H1 (cell line): Measurements from ENCODE around the gene IFT43. TPM values are rescaled to one million over a fixed set of nuclear protein-coding genes. Genes with fewer than 3 reads are reported as not detected.

Source experiments
- CTCF ChIA-PET: fragments of 300-600 bp; sonication (Branson Sonifier 250); formaldehyde crosslinking; loops from one replicate; lab custom pipeline; 2021; ENCODE audit not compliant: partially characterized antibody; lab: Charles Lee
- POLR2A ChIA-PET: fragments of 300-600 bp; sonication (Branson Sonifier 250); formaldehyde crosslinking; loops from one replicate; lab custom pipeline; 2021; ENCODE audit warnings: inconsistent platforms; ENCODE audit not compliant: partially characterized antibody; lab: Charles Lee
- DNase-seq, 2 experiments: peaks; one replicate each; pipeline versions ENCODE4 v3.0.0 to v3.0.0-alpha.2; 2010 to 2022; ENCODE audit warnings: low spot score in 2 of 2, low read depth in 1 of 2, mixed read lengths in 1 of 2
- FAIRE-seq: peaks from 2 replicates; lab custom pipeline; 2011; peaks lifted over from hg19 to GRCh38; lab: Jason Lieb, UNC
- H2AFZ ChIP-seq: 2 replicates; pipeline ENCODE4 v1.8.1; 2012; ENCODE audit warnings: low read length, inconsistent platforms
- H2AK5ac ChIP-seq: 2 replicates; pipeline ENCODE4 v1.6.1; 2013; ENCODE audit warnings: low read depth, low read length
- H2BK120ac ChIP-seq: replicated peaks from 2 replicates; pipeline ENCODE3; 2013; ENCODE audit warnings: low read depth, low read length, inconsistent platforms
- H2BK12ac ChIP-seq: 2 replicates; pipeline ENCODE4 v1.6.1; 2013; ENCODE audit warnings: low read depth, low read length
- H2BK15ac ChIP-seq: 2 replicates; pipeline ENCODE4 v1.6.1; 2013; ENCODE audit warnings: low read length
- H2BK20ac ChIP-seq: 2 replicates; pipeline ENCODE4 v1.6.1; 2013; ENCODE audit warnings: low read length
- H2BK5ac ChIP-seq: 2 replicates; pipeline ENCODE4 v1.6.1; 2013; ENCODE audit warnings: low read depth, low read length
- H3K14ac ChIP-seq: 2 replicates; pipeline ENCODE4 v1.6.1; 2013; ENCODE audit warnings: inconsistent platforms; ENCODE audit not compliant: insufficient read length
- H3K18ac ChIP-seq: 2 replicates; pipeline ENCODE4 v1.6.1; 2013; ENCODE audit warnings: low read length; ENCODE audit errors: extremely low read depth
- H3K23ac ChIP-seq: 2 replicates; pipeline ENCODE4 v1.6.1; 2013; ENCODE audit warnings: inconsistent platforms; ENCODE audit not compliant: insufficient read length
- H3K23me2 ChIP-seq: 2 replicates; pipeline ENCODE4 v1.6.1; 2013; ENCODE audit warnings: low read depth, low read length
- H3K27ac ChIP-seq: 2 replicates; pipeline ENCODE4 v1.6.1; 2011; ENCODE audit warnings: low read depth, low read length, inconsistent platforms
- H3K27me3 ChIP-seq, 4 experiments: replicated peaks in 1 of 4; 1 replicate in 1 of 4; 2 replicates in 3 of 4; pipeline versions ENCODE4 v1.6.1 to v1.8.1; 2011 to 2013; ENCODE audit warnings: low read length in 3 of 4, mild to moderate bottlenecking in 3 of 4, inconsistent platforms in 2 of 4, mixed read lengths in 2 of 4, moderate library complexity in 1 of 4; ENCODE audit not compliant: control insufficient read depth in 3 of 4, insufficient read depth in 3 of 4; ENCODE audit errors: extremely low read depth in 1 of 4
- H3K36me3 ChIP-seq, 4 experiments: 2 replicates each; pipeline versions ENCODE4 v1.6.1 to v1.8.1; 2011 to 2013; ENCODE audit warnings: mild to moderate bottlenecking in 4 of 4, low read length in 3 of 4, moderate library complexity in 2 of 4, control low read depth in 1 of 4, inconsistent platforms in 1 of 4; ENCODE audit not compliant: insufficient read depth in 4 of 4, control insufficient read depth in 2 of 4
- H3K4ac ChIP-seq: replicated peaks from 2 replicates; pipeline ENCODE3; 2013; ENCODE audit warnings: low read length, low read depth, mixed read lengths, inconsistent platforms; ENCODE audit not compliant: insufficient read length
- H3K4me1 ChIP-seq, 4 experiments: replicated peaks in 1 of 4; 1 replicate in 1 of 4; 2 replicates in 3 of 4; pipeline versions ENCODE4 v1.6.1 to v1.8.1; 2011 to 2013; ENCODE audit warnings: low read length in 3 of 4, inconsistent platforms in 2 of 4, mixed read lengths in 1 of 4; ENCODE audit not compliant: insufficient read depth in 4 of 4, control insufficient read depth in 3 of 4
- H3K4me2 ChIP-seq, 2 experiments: 2 replicates each; pipeline versions ENCODE4 v1.6.1 to v1.8.1; 2011 to 2013; ENCODE audit warnings: low read depth in 2 of 2, low read length in 2 of 2, control low read depth in 1 of 2, inconsistent platforms in 1 of 2, mild to moderate bottlenecking in 1 of 2; ENCODE audit not compliant: insufficient read depth in 1 of 2
- H3K4me3 ChIP-seq, 4 experiments: fragments of 200-600, 300-600 bp in 1 of 4; sonication (generic), shearing (Covaris generic), sonication (Bioruptor Twin) in 1 of 4; 2 replicates each; pipeline versions ENCODE4 v1.5.1 to v1.8.1; 2011 to 2016; ENCODE audit warnings: low read length in 4 of 4, low read depth in 3 of 4, control low read depth in 2 of 4, inconsistent platforms in 2 of 4, mild to moderate bottlenecking in 2 of 4, mixed read lengths in 1 of 4, moderate library complexity in 1 of 4; ENCODE audit not compliant: insufficient read depth in 2 of 4; ENCODE audit errors: extremely low read depth in 1 of 4
- H3K56ac ChIP-seq: replicated peaks from 2 replicates; pipeline ENCODE3; 2013; ENCODE audit warnings: low read depth, mild to moderate bottlenecking, mixed read lengths, low read length, inconsistent platforms; ENCODE audit not compliant: insufficient read length
- H3K79me1 ChIP-seq: 2 replicates; pipeline ENCODE4 v1.6.1; 2013; ENCODE audit warnings: low read depth, low read length, control low read depth
- H3K79me2 ChIP-seq, 2 experiments: 2 replicates each; pipeline versions ENCODE4 v1.6.1 to v1.8.1; 2012 to 2013; ENCODE audit warnings: low read length in 2 of 2, mild to moderate bottlenecking in 2 of 2, inconsistent platforms in 1 of 2; ENCODE audit not compliant: insufficient read depth in 2 of 2, control insufficient read depth in 1 of 2
- H3K9ac ChIP-seq, 4 experiments: replicated peaks in 1 of 4; 1 replicate in 1 of 4; 2 replicates in 3 of 4; pipeline versions ENCODE4 v1.6.1 to v1.8.1; 2011 to 2013; ENCODE audit warnings: low read depth in 3 of 4, low read length in 3 of 4, control low read depth in 2 of 4, mild to moderate bottlenecking in 2 of 4, moderate library complexity in 2 of 4, inconsistent platforms in 1 of 4; ENCODE audit errors: extremely low read depth in 1 of 4
- H3K9me3 ChIP-seq, 2 experiments: 2 replicates each; pipeline versions ENCODE4 v1.6.1 to v1.8.1; 2012 to 2013; ENCODE audit warnings: mild to moderate bottlenecking in 2 of 2, moderate library complexity in 2 of 2, control low read depth in 1 of 2, inconsistent platforms in 1 of 2, low read depth in 1 of 2, low read length in 1 of 2, mixed read lengths in 1 of 2; ENCODE audit not compliant: insufficient read depth in 2 of 2
- H4K20me1 ChIP-seq, 2 experiments: replicated peaks in 1 of 2; 2 replicates each; pipeline versions ENCODE3 to v1.8.1; 2011 to 2013; ENCODE audit warnings: inconsistent platforms in 2 of 2, low read length in 2 of 2, mild to moderate bottlenecking in 1 of 2; ENCODE audit not compliant: insufficient read depth in 2 of 2, control insufficient read depth in 1 of 2
- H4K5ac ChIP-seq: 2 replicates; pipeline ENCODE4 v1.6.1; 2013; ENCODE audit warnings: low read length, low read depth, mixed read lengths, inconsistent platforms; ENCODE audit not compliant: insufficient read length
- H4K8ac ChIP-seq: 2 replicates; pipeline ENCODE4 v1.8.0; 2013; ENCODE audit warnings: mild to moderate bottlenecking, moderate library complexity, low read length, inconsistent platforms; ENCODE audit not compliant: insufficient read depth; ENCODE audit errors: extremely low read depth
- H4K91ac ChIP-seq: replicated peaks from 2 replicates; pipeline ENCODE3; 2013; ENCODE audit warnings: low read length, mixed read lengths, inconsistent platforms; ENCODE audit not compliant: insufficient read length
- ATF3 ChIP-seq: IDR thresholded peaks from 2 replicates; pipeline ENCODE4 v1.6.1; 2011; ENCODE audit warnings: low read depth, mild to moderate bottlenecking, low read length; ENCODE audit not compliant: insufficient read depth
- BCL11A ChIP-seq, 2 experiments: IDR thresholded peaks; one replicate each; pipeline ENCODE4 v1.6.1; 2011; ENCODE audit warnings: low read depth in 2 of 2, low read length in 2 of 2, mild to moderate bottlenecking in 2 of 2
- CHD1 ChIP-seq: IDR thresholded peaks from 2 replicates; pipeline ENCODE4 v1.6.1; 2012; ENCODE audit warnings: low read depth, low read length, improper control_type of control experiment
- CHD2 ChIP-seq: IDR thresholded peaks from 2 replicates; pipeline ENCODE4 v1.6.1; 2012; ENCODE audit warnings: low read length, improper control_type of control experiment
- CTCF ChIP-seq, 3 experiments: IDR thresholded peaks; 1 replicate in 2 of 3; 2 replicates in 1 of 3; pipeline versions ENCODE4 v1.5.1 to v1.6.1; 2011; ENCODE audit warnings: low read length in 3 of 3, mild to moderate bottlenecking in 3 of 3, inconsistent platforms in 2 of 3, low read depth in 1 of 3, moderate library complexity in 1 of 3; ENCODE audit not compliant: insufficient read depth in 1 of 3; ENCODE audit errors: control extremely low read depth in 1 of 3
- E2F6 ChIP-seq: IDR thresholded peaks from 2 replicates; pipeline ENCODE4 v1.6.1; 2012; ENCODE audit warnings: inconsistent platforms
- HDAC2 ChIP-seq, 2 experiments: fragments of 300-600 bp in 1 of 2; sonication (generic) in 1 of 2; IDR thresholded peaks; 2 replicates each; pipeline ENCODE4 v1.6.1; 2011 to 2012; ENCODE audit warnings: low read depth in 2 of 2, low read length in 2 of 2, mild to moderate bottlenecking in 2 of 2, moderate library complexity in 2 of 2, borderline replicate concordance in 1 of 2, inconsistent platforms in 1 of 2
- HDAC6 ChIP-seq: IDR thresholded peaks from one replicate; pipeline ENCODE4 v1.7.1; 2012; ENCODE audit warnings: low read depth, mild to moderate bottlenecking, inconsistent platforms, low read length, moderate library complexity
- RFX5 ChIP-seq: IDR thresholded peaks from 2 replicates; pipeline ENCODE4 v1.6.1; 2011; ENCODE audit warnings: low read depth, low read length, improper control_type of control experiment, borderline replicate concordance
- TAF1 ChIP-seq: IDR thresholded peaks from 2 replicates; pipeline ENCODE4 v1.6.1; 2011; ENCODE audit warnings: mild to moderate bottlenecking, low read depth, low read length
- WGBS, 2 experiments: shearing (Covaris generic) in 1 of 2; methylation state at CpG; one replicate each; pipeline versions ENCODE4 v1.1.6 to v1.1.7; 2013 to 2015; ENCODE audit warnings: low lambda C conversion rate in 2 of 2, mixed read lengths in 2 of 2, inconsistent platforms in 1 of 2, low coverage in 1 of 2, missing lambda C conversion rate in 1 of 2; ENCODE audit not compliant: insufficient replicate concordance in 2 of 2, insufficient coverage in 1 of 2, insufficient read length in 1 of 2; ENCODE audit errors: extremely low coverage in 1 of 2, missing lambda C conversion rate in 1 of 2; 5-methylcytosine and 5-hydroxymethylcytosine counted together
- polyA plus RNA-seq, 7 experiments: library from polyadenylated mRNA; depleted of rRNA in 3 of 7; stranded (reverse) in 5 of 7; unstranded in 2 of 7; fragments of >200 nt in 5 of 7; fragments of 200-250 nt in 2 of 7; gene quantifications; 1 replicate in 5 of 7; 2 replicates in 1 of 7; 4 replicates in 1 of 7; pipeline versions ENCODE4 v1.2.1 to v1.2.3, GENCODE V29; 2011 to 2013; ENCODE audit warnings: missing spikeins in 2 of 7, mixed read lengths in 2 of 7
- total RNA-seq: library from RNA; stranded (reverse); fragmentation: NEBNext Ultra II Directional; extraction: Animal tissue kit (Norgen Biotek cat#: 25700); gene quantifications from 2 replicates; pipeline ENCODE4 v1.2.1, GENCODE V29; 2021

The IFT43 gene
- total and polyA plus RNA-seq, 2 of the 8 experiments (the other 6 are each of a cell fraction or from before 2014, with no cell fraction given) = 17.0 to 20.8 TPM

- Histone ChIP-seq H3K23ac (no peak overlapping the region), H3K14ac (no peak overlapping the region), H2BK15ac (no peak overlapping the region), H3K27me3 (peaks cover 0 to 3% (median 0%) of the 10 kb centered on the region in 4 experiments; a peak in 2 of 7 replicates), H3K4me3 (no peak overlapping the region), H3K79me1 (no peaks in the 10 kb centered on the region), H3K56ac (no peak overlapping the region), H2BK20ac (no peak overlapping the region), H4K5ac (no peak overlapping the region), H2AFZ (no peak overlapping the region), H4K8ac (no peak overlapping the region), H3K9ac (no peak overlapping the region), H4K91ac (no peak overlapping the region), H3K23me2 (no peaks in the 10 kb centered on the region), H3K36me3 (no peaks in the 10 kb centered on the region), H2AK5ac (no peak overlapping the region), H2BK120ac (no peak overlapping the region), H3K27ac (no peak overlapping the region), H3K18ac (no peak overlapping the region; the same call in 1 of the 2 replicates), H3K9me3 (no peaks in the 10 kb centered on the region), H3K79me2 (no peaks in the 10 kb centered on the region), H3K4me2 (no peak overlapping the region), H2BK5ac (no peak overlapping the region), H4K20me1 (no peaks in the 10 kb centered on the region), H3K4ac (no peak overlapping the region), H2BK12ac (no peak overlapping the region), H3K4me1 (peaks cover 11 to 27% (median 18%) of the 10 kb centered on the region in 4 experiments)
- no peak for DNase-seq
- ChIA-PET POLR2A (interaction anchor here (0.6 kb wide), 1 partner anchor 153 kb away, joined by 3 read pairs; no protein-coding TSS in a partner anchor), CTCF (interaction anchor here (0.7 to 2.8 kb wide), 7 partner anchors 9 to 301 kb away, joined by 3 to 13 read pairs (median 5); no protein-coding TSS in a partner anchor)
- FAIRE-seq = no peak
- 83% methylated on average over 3 of the region's 3 CpGs; no CpG with 5 or more reads in 1 of the 2 experiments for WGBS, 2 experiments
- TF ChIP-seq CTCF (IDR thresholded peaks at IDR 0.05; ENCODE audit: control extremely low read depth in 1 of 3, insufficient read depth in 1 of 3, low read depth in 1 of 3, low read length in 3 of 3) (no peak), E2F6 (no peak), HDAC2 (IDR thresholded peaks at IDR 0.05; ENCODE audit: borderline replicate concordance in 1 of 2, low read depth in 2 of 2, low read length in 2 of 2) (no peak), HDAC6 (no peak), CHD2 (no peak), TAF1 (no peak), CHD1 (no peak), RFX5 (no peak), BCL11A (IDR thresholded peaks at IDR 0.05; ENCODE audit: low read depth in 2 of 2, low read length in 2 of 2) (no peak), ATF3 (no peak)
Observed at GRCh38 chr14:76085358-76085757, 99.8 kb downstream of the IFT43 start.
